ENCODE data around the gene TLK1. TPM values are rescaled to one million over a fixed set of nuclear protein-coding genes. Genes with fewer than 3 reads are reported as not detected.

The TLK1 gene
- total and polyA plus RNA-seq, 4 donors, result 7.7 to 19.6 (median 15.6) TPM

DNA sequence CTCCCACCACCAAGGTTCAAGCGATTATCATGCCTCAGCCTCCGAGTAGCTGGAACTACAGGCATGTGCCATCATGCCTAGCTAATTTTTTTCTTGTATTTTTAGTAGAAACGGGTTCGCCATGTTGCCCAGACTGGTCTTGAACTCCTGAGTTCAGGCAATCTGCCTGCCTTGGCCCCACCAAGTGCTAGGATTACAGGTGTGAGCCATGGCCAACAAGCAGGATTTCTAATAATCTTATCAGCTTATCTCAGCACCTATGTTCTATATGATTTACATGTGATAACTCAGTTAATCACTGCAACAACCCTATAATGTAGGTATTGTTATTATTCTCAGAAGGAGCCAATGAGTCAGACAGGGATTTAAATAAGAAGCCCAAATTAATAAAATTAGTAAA lies 151.3 kb downstream of the TLK1 start:
- no peaks in the 10 kb centered on the region for H3K9me3 ChIP-seq (ENCODE audit: control insufficient read depth in 4 of 4, low read length in 3 of 4)
- H3K9ac ChIP-seq (ENCODE audit: low read depth in 1 of 2, low read length in 2 of 2), result no peak overlapping the region
- DNase-seq (ENCODE audit: low spot score), result no peak
- WGBS, result 96% methylated on average over 4 of the region's 4 CpGs
- no peak overlapping the region for H3K27ac ChIP-seq (ENCODE audit: low read depth in 1 of 2, low read length in 2 of 2)
- no peak for TF ChIP-seq ATF3 (IDR thresholded peaks at IDR 0.05)
- TF ChIP-seq JUND (IDR thresholded peaks at IDR 0.05), result no peak
- TF ChIP-seq CTCF (IDR thresholded peaks at IDR 0.05; ENCODE audit: low read depth, low read length, missing input control), result no peak
- TF ChIP-seq GABPA (IDR thresholded peaks at IDR 0.05 in 1 of 2, conservative IDR thresholded peaks at IDR 0.05 in 1 of 2), result no peak
- no peak for TF ChIP-seq NR2F2 (IDR thresholded peaks at IDR 0.05)
- no peak for TF ChIP-seq FOXA1 (IDR thresholded peaks at IDR 0.05)
- TF ChIP-seq RAD21 (IDR thresholded peaks at IDR 0.05), result no peak
- no peak for TF ChIP-seq RXRA (IDR thresholded peaks at IDR 0.05)
- no peak for TF ChIP-seq EGR1 (IDR thresholded peaks at IDR 0.05; ENCODE audit: low read depth in 2 of 2)
- H3K4me3 ChIP-seq (ENCODE audit: low read depth in 1 of 3, low read length in 3 of 3), result no peak overlapping the region
- no peaks in the 10 kb centered on the region for H3K27me3 ChIP-seq (ENCODE audit: control insufficient read depth in 4 of 4, insufficient read depth in 4 of 4, low read length in 3 of 4)
- H3K4me1 ChIP-seq (ENCODE audit: control insufficient read depth in 4 of 4, insufficient read depth in 4 of 4, low read length in 3 of 4), result no peaks in the 10 kb centered on the region
- H3K36me3 ChIP-seq (ENCODE audit: control insufficient read depth in 4 of 4, insufficient read depth in 3 of 4, low read depth in 1 of 4, low read length in 3 of 4), result peaks cover 4 to 42% (median 34%) of the 10 kb centered on the region in 4 donors

GRCh38 chr2:171008550-171009205 lies 152.0 kb downstream of the TLK1 start:
- DNase-seq (ENCODE audit: low spot score), result no peak
- no peak overlapping the region for H3K9ac ChIP-seq (ENCODE audit: low read depth in 1 of 2, low read length in 2 of 2)
- no peaks in the 10 kb centered on the region for H3K4me1 ChIP-seq (ENCODE audit: control insufficient read depth in 4 of 4, insufficient read depth in 4 of 4, low read length in 3 of 4)
- H3K27me3 ChIP-seq (ENCODE audit: control insufficient read depth in 4 of 4, insufficient read depth in 4 of 4, low read length in 3 of 4), result no peaks in the 10 kb centered on the region
- H3K4me3 ChIP-seq (ENCODE audit: low read depth in 1 of 3, low read length in 3 of 3), result no peak overlapping the region
- 85% methylated on average over 2 of the region's 2 CpGs for WGBS
- TF ChIP-seq NR2F2 (IDR thresholded peaks at IDR 0.05) (no peak), TAF1 (conservative IDR thresholded peaks at IDR 0.05) (no peak), JUND (IDR thresholded peaks at IDR 0.05) (no peak), REST (IDR thresholded peaks at IDR 0.05) (no peak), GABPA (IDR thresholded peaks at IDR 0.05 in 1 of 2, conservative IDR thresholded peaks at IDR 0.05 in 1 of 2) (no peak), HNF4G (IDR thresholded peaks at IDR 0.05) (no peak), EGR1 (IDR thresholded peaks at IDR 0.05; ENCODE audit: low read depth in 2 of 2) (no peak)
- TF ChIP-seq, protein P1, sequence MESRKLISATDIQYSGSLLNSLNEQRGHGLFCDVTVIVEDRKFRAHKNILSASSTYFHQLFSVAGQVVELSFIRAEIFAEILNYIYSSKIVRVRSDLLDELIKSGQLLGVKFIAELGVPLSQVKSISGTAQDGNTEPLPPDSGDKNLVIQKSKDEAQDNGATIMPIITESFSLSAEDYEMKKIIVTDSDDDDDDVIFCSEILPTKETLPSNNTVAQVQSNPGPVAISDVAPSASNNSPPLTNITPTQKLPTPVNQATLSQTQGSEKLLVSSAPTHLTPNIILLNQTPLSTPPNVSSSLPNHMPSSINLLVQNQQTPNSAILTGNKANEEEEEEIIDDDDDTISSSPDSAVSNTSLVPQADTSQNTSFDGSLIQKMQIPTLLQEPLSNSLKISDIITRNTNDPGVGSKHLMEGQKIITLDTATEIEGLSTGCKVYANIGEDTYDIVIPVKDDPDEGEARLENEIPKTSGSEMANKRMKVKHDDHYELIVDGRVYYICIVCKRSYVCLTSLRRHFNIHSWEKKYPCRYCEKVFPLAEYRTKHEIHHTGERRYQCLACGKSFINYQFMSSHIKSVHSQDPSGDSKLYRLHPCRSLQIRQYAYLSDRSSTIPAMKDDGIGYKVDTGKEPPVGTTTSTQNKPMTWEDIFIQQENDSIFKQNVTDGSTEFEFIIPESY (IDR thresholded peaks at IDR 0.05), result no peak
- no peak overlapping the region for H3K27ac ChIP-seq (ENCODE audit: low read depth in 1 of 2, low read length in 2 of 2)
- peaks cover 4 to 42% (median 33%) of the 10 kb centered on the region in 4 donors for H3K36me3 ChIP-seq (ENCODE audit: control insufficient read depth in 4 of 4, insufficient read depth in 3 of 4, low read depth in 1 of 4, low read length in 3 of 4)
- no peaks in the 10 kb centered on the region for H3K9me3 ChIP-seq (ENCODE audit: control insufficient read depth in 4 of 4, low read length in 3 of 4)
